ENCODE measurements around the gene PRKACA.
"Not testable (repeated sequence)": the region's sequence is repeated elsewhere in the genome, so short reads cannot be mapped to it uniquely, and the experiment has no call there.

PRKACA gene

DNA sequence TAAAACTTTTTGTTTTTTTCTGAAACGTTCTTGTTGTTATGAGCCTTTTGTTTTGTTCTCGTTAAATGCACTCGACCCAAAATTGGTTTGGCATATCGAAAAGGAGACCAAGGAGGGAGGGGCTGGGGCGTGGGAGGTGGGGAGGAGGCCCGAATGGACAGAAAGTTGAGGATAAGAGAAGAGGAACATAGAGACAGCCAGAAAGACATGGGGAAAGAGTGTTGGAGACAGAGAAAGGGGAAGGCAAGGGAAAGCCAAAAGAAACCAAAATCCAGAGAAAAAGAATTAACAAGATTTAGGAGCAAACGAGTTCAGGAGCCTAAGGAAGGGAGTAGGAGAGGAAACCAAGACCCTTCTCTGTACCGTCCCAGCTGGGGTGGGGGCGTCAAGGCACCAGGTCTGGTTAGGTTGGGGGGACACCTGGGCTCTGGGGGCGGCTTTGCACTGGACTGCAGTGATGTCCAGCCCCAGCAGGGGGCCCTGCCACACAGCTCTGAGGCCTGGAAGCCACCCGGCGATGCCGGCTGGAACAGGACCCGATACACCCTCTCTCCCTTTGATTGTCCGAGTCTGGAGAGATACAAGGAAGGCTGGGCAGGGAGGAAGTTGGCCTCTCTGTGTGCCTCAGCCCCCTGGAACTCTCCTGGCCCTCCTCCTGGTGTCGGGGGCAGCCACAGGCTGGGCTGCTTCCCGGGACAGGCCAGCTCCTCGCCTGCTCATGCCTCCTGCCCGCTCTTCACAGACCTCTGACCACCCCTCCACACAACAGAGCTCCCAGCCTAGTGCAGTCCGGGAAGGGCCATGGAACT, 30.4 kb upstream of the PRKACA start:
- DNase-seq (ENCODE audit: low read depth): peak; percentile 28

DNA sequence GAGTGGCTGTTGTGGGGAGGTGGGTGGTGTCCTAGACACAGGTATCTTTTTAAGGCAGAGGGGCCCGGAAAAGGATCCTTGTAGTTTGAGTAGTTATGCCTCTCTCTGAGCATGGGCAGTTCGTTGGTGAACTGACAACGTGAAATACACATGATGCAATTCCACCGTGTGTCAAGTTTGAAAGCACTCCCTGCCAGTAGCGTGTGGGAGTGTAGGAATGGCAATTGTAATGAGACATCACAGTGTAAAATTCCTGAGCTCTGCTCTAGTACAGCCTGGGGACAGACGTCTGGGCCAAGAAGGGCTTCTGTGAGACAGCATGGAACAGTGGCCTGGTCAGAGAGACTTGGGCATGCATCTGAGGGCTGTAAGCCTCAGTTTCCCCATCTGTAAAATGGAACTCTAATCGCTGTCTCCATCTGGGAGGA, 29.2 kb upstream of the PRKACA start:
- no peak for DNase-seq (ENCODE audit: low read depth)

DNA sequence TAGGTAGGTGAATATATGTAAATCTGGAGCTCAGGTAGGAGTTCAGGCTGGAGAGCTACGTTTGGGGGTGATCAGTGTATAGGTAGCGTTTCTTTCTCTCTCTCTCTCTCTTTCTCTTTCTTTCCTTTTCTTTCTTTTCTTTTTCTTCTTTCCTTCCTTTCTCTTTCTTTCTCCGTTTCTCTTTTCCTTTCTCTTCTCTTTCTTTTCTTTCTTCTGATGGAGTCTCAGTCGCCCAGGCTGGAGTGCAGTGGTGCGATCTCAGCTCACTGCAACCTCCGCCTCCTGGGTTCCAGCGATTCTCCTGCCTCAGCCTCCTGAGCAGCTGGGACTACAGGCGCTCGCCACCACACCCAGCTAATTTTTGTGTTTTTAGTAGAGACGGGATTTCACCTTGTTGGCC, 28.6 kb upstream of the PRKACA start:
- not testable (repeated sequence) for DNase-seq (ENCODE audit: low read depth)

DNA sequence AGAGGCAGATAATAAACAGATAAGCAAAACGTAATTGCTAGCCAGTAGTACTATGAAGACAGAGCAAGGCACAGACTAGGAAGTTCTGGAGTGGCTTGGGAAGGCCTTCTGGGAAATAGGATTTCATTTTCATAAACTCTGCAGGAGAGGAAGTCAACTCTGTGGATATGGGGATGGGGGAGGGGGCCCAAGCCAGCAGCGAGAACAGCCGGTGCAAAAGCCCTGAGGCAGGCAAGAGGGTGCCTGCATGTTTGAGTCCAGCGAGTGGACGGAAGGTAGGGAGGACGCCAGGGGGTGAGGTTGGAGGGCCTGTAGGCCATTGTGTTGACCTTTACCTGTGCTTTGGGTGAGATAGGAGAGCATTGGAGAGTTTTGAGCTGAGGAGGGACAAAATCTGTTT, 27.8 kb upstream of the PRKACA start:
- DNase-seq (ENCODE audit: low read depth): no peak

DNA sequence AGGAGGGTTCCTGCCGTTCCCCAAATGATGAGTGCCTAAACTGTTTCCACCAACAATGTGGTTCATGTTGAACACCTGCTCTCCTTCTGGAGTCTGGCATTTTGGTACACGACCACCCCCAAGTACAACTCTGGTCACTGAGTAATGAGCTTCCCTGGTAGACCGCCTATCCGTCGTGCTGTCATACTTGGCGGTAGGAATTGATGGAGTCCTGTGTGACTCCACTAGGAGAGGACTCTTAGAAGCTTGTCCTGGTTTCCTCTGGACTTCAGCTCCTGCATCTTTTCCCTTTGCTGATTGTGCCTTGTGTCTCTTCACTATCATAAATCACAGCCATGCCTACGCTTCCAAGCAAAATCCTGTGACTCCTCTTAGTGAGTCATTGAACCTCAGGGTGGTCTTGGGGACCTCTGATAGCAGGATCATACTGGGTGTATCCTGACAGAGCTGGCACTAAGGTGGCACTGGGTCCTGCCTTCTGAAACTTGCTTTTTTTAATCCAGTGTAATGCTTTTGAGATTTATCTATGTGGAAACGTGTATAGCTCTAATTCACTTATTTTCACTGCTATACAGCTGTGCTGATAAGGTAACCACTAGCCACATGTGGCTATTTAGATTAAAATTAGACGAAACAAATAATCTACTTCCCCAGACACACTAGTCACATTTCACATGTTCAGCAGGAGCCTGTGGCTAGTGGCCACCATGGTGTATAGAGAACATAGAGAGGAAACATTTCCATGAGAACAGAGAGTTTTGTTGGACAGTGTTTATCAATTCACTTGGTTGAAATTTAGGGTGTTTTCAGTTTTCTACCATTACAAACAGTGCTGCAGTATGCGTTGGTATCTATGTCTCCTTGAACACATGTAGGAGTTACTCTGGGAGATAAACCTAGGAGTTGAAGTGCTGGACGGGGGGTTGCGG, 25.0 kb upstream of the PRKACA start:
- DNase-seq (ENCODE audit: low read depth): no peak

DNA sequence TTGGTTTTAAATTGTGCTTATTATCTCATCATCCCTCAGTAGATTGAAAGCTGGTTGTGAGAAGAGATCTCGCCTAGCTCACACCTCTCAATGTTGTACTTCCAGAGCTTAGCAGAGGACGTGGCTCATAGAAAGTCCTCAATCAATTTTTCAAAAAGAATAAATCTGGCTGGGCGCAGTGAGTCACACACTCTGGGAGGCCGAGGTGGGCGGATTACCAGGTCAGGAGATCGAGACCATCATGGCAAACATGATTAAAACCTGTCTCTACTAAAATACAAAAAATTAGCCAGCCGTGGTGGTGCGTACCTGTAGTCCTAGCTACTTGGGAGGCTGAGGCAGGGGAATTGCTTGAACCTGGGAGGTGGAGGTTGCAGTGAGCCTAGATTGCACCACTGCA, 23.5 kb upstream of the PRKACA start:
- no peak for DNase-seq (ENCODE audit: low read depth)

DNA sequence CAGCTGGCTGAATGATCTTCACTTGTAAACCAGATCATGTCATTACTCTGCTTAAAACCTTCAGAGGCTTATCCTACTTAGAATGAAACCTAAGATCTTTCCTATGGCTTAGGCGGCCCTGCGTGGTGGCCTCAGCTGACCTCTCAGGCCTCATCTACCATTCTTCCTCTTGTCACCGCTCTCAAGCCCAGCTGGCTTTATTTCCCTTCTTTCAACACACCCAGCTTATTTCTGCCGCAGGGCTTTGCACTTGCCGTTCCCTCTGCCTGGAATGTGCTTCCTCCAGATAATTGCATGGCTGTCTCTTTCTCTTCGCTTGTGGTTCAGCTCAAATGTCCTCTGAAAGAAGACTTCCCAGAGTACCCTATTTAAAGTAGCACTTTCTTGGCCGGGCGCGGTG, 22.4 kb upstream of the PRKACA start:
- no peak for DNase-seq (ENCODE audit: low read depth)

DNA sequence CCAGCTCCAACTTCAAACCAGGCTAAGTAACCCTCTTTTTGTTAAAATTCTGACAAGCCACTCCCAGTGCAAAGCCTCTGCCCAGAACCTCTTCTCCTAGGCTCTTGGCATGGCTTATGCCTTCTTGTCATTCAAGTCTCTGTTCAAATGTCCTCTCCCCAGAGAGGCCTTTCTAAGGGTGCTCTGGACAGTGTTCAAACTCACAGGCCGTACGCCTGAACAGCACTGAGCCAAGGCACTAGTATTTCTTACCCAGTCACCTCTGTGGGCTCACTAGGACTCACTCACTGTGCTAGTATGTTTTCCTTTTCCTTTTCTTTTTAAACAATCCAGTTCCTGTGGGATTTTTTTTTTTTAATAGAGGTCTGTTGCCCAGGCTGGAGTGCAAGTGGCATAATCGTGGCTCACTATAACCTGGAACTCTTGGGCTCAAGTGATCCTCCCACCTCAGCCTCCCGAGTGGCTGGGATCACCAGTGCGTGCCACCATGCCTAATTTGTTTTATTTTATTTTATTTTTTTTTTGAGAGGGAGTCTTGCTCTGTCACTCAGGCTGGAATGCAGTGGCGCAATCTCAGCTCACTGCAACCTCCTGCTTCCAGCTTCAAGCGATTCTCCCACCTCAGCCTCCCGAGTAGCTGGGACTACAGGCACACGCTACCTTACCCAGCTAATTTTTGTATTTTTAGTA, 21.2 kb upstream of the PRKACA start:
- no peak for DNase-seq (ENCODE audit: low read depth)

DNA sequence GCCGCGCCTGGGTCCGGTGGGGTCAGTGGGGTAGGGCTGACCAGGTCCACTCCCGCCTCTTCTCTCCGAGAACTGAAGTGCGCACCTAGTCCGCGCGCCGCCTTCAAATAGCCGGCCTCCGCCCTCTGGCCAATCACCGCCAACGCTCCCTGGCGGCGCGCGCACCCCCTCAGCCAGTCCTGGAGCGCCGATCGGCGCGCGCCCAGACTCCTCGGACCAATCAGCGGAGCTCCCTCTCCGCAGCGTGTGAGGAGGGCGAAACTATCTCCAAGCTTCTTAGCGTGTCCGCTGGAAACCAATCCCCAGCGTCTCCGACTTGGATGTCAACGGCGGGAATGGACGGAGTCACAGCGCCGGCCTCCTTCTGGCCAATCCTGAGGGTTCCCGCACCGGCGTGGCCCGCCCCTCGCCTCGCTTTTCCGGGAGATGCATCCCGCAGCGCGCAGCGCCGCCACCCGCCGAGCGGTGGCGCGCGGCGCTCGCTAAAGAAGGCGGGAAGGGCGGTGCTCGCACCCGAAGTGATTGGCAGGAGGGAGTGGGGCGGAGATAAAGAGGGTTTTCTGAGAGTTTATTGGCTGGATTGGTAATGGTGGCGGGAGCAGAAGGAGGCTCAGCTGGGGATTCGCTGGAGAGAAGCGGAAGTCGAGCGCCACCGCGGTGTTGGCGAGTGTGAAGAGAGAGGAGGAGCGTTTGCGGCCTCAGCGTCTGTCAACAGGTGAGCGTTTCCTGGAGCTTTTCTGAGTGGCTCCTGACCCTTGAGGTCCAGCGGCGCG, 19.1 kb upstream of the PRKACA start, which contains the start of gene ASF1B:
Gene ASF1B (minus strand): TSS at position 81 of the 773 bp plus-strand sequence. CDS start 133 bp downstream, outside the sequence.
- peak; percentile 98 for DNase-seq (ENCODE audit: low read depth)

DNA sequence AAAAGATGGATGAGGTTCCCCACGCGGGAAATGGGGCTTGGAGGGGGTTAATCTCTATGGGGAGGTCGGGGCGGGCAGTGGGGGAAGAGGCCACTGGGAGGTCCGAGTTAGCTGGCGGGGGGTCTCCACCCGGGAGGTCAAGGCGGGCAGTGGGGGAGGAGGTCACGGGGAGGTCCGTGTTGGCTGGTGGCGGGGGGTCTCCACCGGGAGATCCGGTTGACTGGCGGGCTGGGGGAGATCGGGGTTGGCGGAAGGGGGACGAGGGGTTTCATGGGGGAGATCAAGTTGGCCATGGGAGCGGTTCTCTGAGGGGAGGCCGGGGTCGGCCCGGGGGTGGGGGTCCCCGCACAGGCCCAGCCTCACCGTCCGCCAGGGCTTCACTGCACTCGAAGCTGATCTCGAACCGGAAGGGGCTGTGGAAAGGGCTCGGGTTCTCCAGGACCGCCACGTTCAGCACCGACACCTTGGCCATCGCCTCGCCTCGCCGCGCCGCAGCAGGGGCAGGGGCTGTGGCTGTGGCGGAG, 18.5 kb upstream of the PRKACA start:
- DNase-seq (ENCODE audit: low read depth): no peak

DNA sequence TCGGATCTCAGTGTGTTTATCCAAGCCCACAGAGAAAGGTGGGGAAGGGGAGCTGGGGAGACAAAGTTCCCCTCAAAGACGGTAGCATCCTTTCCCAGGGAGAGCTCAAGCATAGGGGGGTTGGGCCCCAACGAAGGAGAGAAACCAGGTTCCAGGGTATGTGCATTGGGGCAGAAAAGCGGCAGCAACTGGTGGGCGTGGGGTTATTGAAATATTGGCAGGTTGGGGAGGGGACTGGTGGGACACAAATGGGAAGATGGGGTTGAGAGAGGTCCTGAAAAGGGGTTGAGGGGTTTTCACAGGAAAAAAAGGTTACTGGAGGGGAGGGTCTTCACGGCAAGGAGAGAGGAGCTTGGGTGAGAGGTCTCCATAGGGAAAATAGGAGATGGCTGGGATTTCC, 17.8 kb upstream of the PRKACA start:
- DNase-seq (ENCODE audit: low read depth): no peak

DNA sequence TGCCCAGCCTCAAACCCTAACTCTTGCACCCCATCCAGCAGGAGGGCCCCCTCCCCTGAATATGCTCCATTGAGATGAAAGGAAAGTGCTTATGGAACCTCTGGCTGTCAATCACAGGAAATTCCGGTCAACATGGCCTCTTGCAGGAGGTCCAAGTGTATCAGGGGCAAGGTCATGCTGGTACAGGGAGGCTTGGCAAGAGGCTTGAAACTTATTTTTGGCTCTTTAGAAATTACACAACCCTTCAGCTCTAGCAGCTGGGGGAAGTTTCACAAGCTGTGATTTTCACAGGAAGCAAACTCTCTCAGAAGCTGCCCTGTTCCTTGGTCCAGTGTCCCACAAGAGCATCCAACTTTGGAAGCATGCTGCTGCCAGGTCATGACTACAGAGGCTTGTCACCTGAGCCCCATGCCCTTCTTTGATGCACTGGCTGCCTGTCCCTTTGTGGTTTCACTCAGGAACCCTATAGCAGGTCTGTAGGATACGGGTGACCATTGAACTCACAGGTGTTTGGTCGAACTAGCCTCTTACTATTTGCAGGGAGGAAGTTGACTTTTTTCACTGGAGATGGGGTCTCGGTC, 10.5 kb upstream of the PRKACA start:
- DNase-seq (ENCODE audit: low read depth): no peak

DNA sequence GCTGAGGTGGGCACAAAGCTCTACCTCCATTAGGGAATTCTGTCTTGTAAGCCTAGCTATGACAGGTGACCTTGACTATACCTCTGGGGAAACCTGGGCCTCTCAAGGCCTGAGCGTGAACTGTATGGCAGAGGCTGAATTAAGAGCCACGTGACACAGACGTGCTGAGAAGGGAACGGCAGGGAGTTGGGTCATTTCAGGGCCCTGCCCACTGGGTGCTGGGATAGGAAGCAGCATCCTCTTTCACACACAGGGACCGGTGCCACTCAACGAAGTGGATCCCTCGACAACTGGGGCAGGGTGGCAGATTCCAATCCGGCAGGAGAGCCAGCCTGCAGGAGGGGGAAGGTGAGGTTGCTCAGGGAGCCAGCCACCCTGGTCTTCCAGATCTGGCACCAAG, 9.6 kb upstream of the PRKACA start:
- DNase-seq (ENCODE audit: low read depth): no peak

DNA sequence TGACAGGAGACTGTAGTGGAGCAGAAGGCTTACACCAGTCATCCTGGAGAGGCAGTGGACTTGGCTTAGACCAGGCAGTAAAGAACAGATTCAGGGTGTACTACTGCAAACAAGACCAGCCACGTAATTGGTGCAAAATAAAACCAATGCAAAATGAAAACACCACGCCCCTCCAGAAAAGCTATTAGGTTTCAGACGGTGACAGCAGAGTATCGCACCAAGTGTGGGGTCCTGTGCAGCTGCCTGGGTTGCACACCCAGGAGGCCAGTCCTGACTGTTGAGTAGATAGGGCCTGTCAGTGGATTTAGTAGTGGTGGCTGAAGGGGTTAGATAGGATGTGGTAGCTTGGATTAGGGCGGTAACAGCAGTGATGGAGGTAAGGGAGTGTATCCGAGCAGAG, 5.4 kb upstream of the PRKACA start:
- no peak for DNase-seq (ENCODE audit: low read depth)

DNA sequence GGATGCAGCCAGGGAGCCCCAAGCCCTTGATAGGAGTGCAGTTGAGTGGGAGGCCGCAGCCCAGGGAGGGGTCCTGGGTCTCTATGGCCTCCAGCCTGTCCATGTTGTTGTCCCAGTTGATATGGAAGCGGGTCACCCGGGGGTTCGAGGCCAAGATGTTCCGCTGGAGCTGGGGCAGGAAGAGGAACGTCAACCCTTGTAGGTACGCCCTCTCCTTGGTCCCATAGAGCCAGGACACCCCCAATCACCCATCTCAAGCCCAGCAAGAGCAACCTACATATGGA, 2.9 kb upstream of the PRKACA start:
- DNase-seq (ENCODE audit: low read depth): no peak

DNA sequence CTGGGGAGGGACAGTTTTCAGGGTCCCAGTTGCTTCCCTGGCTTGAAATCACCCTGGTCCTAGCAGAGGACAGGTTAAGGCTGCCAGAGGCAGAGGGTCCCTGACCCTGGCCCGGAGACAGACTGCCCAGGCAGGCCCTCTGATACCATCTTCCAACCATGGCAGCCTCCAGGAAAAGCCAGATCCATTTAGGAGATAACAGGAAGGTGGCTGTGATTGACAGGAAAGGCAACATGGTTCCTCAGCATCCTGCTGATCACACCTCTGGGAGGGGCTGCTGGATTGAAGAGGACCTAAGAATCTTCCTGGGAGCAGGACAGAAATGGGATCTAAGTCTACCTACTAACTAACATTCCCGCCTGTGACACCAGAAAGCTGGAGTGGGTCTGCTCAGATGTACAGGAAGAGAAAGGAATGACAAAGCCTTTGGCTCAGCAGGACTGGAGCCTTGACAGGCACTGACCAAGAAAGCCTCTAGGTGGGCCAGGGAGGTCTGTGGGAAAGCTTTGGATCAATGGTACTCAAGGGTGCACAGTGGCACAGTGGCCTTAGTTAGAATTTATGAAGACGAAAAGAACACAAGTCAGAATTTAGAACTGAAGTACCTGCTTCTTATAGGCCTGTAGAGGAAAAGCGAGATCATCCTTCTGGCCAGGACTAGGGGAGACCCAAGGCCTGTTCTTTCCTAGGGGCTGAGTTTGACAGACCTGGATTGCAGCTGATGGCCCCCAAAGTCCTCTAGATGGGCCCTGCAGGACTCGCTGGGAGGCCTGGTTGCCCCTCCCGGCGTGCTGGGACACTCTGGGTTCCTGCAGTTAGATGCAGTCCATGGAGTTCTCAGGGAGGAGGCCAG, 2.3 kb upstream of the PRKACA start:
- DNase-seq (ENCODE audit: low read depth): no peak

DNA sequence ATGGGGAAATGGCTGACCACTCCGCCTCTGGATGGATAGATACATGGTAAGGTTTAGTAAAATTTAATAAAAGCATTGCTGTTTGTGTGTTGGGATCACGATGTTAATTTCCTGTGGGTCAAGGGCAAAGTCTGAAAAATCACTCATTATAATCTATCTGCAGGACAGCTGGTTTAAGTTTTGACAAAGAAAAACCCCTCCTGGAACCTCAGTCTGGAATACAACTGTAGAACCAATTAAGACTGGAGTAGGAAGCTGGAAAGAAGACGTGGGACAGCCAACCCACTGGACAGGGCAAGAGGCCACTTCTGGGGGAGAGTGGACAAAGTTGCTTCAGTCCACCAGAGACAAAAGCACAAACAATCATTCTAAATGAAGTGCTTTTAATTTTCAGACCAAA, 1.6 kb upstream of the PRKACA start:
- DNase-seq (ENCODE audit: low read depth): no peak

DNA sequence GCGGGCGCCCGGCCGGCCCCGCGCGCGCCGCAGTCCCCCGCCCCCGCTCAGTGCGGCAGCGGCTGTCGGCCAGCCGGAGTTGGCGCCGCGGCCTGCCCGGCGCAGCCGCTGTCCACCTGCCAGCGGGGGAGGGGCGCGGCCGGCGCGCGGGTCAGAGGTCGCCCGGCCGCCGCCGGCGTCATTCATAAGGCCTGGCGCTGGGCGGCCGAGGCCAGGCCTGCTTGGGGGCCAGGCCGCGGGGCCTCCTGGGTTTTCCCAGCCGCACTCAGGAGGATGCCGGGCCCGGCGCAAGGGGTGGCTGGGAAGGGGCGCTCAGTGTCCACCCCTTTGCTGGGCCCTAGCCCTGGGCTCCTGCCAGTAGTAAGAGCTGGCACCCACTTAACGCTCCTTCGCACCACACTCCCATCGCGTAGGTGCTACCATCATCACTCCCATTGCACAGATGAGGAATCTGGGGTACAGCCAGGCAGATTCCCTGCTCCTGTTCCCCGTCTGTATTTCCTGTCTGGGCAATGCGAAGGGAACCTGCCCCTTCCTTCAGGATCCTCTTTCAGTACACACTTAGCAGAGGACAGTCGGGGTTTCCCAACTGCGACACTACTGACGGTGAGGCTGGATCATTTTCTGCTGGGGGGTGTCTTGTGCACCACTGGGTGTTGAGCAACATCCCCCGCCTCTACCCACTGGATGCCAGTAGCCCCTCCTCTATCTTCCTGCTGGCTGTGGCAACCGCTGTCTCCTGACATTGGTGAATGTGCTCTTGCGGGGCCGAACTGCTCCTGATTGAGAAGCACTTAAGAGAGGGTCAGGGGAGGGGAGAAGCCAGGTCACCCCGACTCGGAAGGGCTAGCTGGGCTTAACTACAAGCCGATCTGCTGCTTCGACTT, 846 bp upstream of the PRKACA start:
- DNase-seq (ENCODE audit: low read depth): peak; percentile 23

DNA sequence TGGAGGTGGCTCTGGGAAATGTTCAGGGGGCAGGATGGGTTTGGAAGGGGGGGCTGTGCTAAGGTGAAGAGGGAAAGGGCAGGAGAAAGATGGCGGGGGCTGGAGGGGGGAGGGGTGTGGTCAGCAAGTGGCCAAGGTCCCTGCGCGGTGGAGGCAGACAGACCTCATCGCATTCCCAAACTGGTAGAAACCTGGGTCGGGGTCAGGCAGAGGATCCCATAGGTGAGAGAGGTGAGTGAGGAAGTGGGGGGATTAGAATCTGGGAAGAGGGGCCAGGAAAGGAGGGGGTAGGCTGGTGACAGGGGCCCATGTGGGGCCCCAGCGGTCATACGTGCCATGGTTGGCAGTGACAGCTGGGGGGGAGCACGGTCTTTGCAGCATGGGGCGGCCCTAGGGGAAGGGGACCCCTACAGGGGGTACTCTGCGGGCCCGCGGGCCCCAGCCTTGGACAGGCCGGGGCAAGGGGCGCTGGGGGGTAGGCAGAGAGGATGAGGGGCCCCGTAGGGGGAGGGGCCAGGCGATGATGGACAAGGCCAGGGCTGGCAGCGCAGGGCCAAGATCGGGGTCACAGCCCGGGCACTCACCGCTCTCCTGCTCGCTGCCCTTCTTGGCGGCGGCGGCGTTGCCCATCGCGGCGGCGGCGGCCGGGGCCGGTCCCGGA, 514 bp downstream of the PRKACA start:
- no peak for DNase-seq (ENCODE audit: low read depth)

Measured in activated T-cell treated with anti-CD3 and anti-CD28 coated beads for 24 hours (primary cell).